ENCODE measurements around the gene AKAP13. TPM values are rescaled to one million over a fixed set of nuclear protein-coding genes. Genes with fewer than 3 reads are reported as not detected.

AKAP13 gene
- total RNA-seq, 2 donors from 2014 or later: 228 to 273 TPM

DNA sequence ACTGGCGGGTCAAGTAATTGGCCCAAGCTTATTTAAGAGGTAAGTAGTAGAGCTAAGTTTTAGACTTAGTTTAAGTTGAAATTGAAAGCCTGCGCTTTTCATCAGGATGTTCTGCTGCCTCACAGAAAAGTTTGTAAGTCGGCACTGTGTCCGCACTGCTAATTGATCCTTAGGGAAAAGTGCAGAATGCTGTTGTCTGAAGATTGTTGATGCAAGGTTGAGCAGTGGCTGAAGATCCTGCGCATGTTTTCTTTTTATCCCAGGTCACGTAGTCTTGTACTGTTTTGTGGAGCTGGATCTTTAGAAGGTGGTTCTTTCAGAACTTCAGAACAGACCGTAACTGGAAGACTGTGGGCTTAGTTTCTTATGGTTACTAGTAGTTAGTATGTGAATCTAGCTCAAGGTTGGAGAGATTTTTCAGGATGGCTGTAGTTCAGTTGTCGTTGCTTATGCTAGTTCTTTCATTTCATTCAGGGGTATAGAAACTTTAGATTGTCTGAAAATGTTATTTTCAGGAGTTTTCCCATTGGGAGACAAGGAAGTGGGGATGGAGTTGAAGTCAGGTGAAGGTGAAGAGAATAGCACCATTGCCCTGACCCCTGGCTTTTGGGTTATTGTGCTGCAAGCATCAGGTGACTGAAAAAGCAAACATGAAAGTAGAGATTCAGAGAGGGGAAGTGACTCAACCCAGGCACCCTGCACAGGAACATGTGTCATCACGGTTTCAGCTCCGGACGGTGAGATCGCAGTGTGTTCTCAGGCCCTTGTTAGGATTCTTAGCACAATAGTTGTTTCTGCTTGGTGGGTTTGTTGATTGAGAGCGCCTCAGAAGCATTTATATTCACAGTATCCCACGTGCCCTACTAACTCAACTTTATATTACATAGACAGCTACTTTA is 32.8 kb downstream of the AKAP13 start:
- DNase-seq (ENCODE audit: low spot score) (no peak), ATAC-seq (ENCODE audit: insufficient number of reproducible peaks, low FRiP score, low read depth) (no peak)
- peaks cover 14 to 24% of the 10 kb centered on the region in 2 donors for H3K4me1 ChIP-seq (ENCODE audit: control insufficient read depth in 1 of 2, low read depth in 2 of 2)
- H3K36me3 ChIP-seq: no peaks in the 10 kb centered on the region
- TF ChIP-seq, protein P1, sequence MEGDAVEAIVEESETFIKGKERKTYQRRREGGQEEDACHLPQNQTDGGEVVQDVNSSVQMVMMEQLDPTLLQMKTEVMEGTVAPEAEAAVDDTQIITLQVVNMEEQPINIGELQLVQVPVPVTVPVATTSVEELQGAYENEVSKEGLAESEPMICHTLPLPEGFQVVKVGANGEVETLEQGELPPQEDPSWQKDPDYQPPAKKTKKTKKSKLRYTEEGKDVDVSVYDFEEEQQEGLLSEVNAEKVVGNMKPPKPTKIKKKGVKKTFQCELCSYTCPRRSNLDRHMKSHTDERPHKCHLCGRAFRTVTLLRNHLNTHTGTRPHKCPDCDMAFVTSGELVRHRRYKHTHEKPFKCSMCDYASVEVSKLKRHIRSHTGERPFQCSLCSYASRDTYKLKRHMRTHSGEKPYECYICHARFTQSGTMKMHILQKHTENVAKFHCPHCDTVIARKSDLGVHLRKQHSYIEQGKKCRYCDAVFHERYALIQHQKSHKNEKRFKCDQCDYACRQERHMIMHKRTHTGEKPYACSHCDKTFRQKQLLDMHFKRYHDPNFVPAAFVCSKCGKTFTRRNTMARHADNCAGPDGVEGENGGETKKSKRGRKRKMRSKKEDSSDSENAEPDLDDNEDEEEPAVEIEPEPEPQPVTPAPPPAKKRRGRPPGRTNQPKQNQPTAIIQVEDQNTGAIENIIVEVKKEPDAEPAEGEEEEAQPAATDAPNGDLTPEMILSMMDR (IDR thresholded peaks at IDR 0.05): no peak
- H3K27me3 ChIP-seq (replicated peaks; ENCODE audit: insufficient read depth): no peaks in the 10 kb centered on the region
- H3K27ac ChIP-seq: no peak overlapping the region
- H3K4me3 ChIP-seq: no peak overlapping the region
- H3K9me3 ChIP-seq: no peaks in the 10 kb centered on the region

DNA sequence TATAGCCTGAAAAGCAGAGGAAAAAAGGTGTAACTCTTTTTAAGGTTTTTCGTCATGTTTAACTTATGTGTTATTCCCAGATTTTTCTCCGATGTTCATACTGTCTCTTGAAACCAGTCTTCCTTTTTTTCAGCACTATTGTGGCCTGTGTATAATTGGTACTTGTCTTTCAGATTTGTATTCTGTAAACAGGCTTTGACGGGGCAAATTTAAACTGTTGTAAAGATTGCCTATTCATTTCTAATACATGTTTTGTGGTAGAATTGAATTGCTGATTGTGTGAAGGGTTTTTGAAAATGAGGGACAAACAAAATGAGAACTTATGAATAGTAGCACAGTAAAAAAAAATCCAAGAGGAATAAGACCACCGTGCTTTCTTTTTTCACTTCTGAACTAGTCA is 33.6 kb downstream of the AKAP13 start:
- H3K27me3 ChIP-seq (replicated peaks; ENCODE audit: insufficient read depth): no peaks in the 10 kb centered on the region
- H3K4me1 ChIP-seq (ENCODE audit: control insufficient read depth in 1 of 2, low read depth in 2 of 2): peaks cover 9 to 24% of the 10 kb centered on the region in 2 donors
- DNase-seq (ENCODE audit: low spot score): no peak
- no peak overlapping the region for H3K4me3 ChIP-seq
- TF ChIP-seq, protein P1 (IDR thresholded peaks at IDR 0.05): no peak
- no peak overlapping the region for H3K27ac ChIP-seq
- ATAC-seq (ENCODE audit: insufficient number of reproducible peaks, low FRiP score, low read depth): no peak
- no peaks in the 10 kb centered on the region for H3K36me3 ChIP-seq
- H3K9me3 ChIP-seq: no peaks in the 10 kb centered on the region

DNA sequence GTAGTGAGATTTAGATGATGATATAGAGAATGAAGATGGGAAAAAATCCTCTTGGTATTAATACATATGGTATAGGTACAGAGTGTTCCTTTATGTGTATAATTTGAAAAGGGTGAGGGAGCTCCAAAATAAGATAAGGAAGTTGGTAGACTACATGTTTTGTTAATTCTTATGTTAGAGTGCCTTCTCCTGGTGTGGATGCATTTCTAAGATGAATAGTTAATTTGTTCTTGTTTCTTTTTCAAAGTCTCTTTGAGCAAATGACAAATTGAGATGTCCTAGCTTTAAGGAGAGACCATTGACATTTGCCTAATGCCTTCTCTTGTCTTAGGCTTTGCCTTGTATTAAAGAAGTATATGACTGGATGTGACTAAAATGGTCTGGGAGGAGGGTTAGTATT is 34.1 kb downstream of the AKAP13 start:
- DNase-seq (ENCODE audit: low spot score) (no peak), ATAC-seq (ENCODE audit: insufficient number of reproducible peaks, low FRiP score, low read depth) (no peak)
- no peaks in the 10 kb centered on the region for H3K36me3 ChIP-seq
- H3K27ac ChIP-seq: no peak overlapping the region
- H3K4me3 ChIP-seq: no peak overlapping the region
- TF ChIP-seq, protein P1 (IDR thresholded peaks at IDR 0.05): no peak
- H3K27me3 ChIP-seq (replicated peaks; ENCODE audit: insufficient read depth): no peaks in the 10 kb centered on the region
- H3K9me3 ChIP-seq: no peaks in the 10 kb centered on the region
- H3K4me1 ChIP-seq (ENCODE audit: control insufficient read depth in 1 of 2, low read depth in 2 of 2): peaks cover 9 to 24% of the 10 kb centered on the region in 2 donors

DNA sequence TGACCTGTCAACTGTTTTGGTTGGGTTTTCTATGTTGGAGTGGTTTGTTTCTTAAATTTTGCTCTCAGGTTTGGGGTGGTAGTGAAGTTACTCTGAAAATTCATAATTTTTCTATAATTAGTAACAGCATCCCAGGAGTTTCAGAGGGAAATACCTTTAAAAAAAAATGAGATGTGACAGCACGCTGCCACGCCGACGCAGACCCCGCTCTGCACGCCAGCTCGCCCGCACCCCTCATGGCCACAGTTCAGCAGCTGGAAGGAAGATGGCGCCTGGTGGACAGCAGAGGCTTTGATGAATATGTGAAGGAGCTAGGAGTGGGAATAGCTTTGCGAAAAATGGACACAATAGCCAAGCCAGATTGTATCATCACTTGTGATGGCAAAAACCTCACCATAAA is 34.6 kb downstream of the AKAP13 start:
- Histone ChIP-seq H3K4me1 (ENCODE audit: control insufficient read depth in 1 of 2, low read depth in 2 of 2) (peaks cover 9 to 24% of the 10 kb centered on the region in 2 donors), H3K36me3 (no peaks in the 10 kb centered on the region), H3K4me3 (no peak overlapping the region), H3K27ac (no peak overlapping the region), H3K27me3 (replicated peaks; ENCODE audit: insufficient read depth) (no peaks in the 10 kb centered on the region), H3K9me3 (no peaks in the 10 kb centered on the region)
- no peak for DNase-seq (ENCODE audit: low spot score)
- ATAC-seq (ENCODE audit: insufficient number of reproducible peaks, low FRiP score, low read depth): no peak
- TF ChIP-seq, protein P1 (IDR thresholded peaks at IDR 0.05): no peak

DNA sequence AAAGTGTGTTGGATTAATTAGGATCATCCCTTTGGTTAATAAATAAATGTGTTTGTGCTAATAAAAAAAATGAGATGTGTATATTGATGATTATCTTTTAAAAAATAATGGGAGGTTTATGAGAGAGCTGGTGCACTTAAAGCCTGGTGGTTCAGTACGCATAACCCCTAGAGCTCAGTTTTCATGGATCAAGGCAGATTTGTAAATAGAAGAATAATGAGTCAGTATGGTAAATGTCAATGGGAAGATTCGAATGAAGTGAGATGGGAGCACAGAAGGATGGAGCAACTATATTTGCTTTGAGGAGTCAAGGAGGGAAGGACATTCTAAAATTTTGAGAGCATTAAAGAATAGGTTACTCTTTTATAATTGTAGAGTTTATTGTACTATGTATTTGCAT is 35.4 kb downstream of the AKAP13 start:
- Histone ChIP-seq H3K4me1 (ENCODE audit: control insufficient read depth in 1 of 2, low read depth in 2 of 2) (peaks cover 9 to 25% of the 10 kb centered on the region in 2 donors), H3K27me3 (replicated peaks; ENCODE audit: insufficient read depth) (no peaks in the 10 kb centered on the region), H3K9me3 (no peaks in the 10 kb centered on the region), H3K4me3 (no peak overlapping the region), H3K36me3 (no peaks in the 10 kb centered on the region), H3K27ac (no peak overlapping the region)
- DNase-seq (ENCODE audit: low spot score) (no peak), ATAC-seq (ENCODE audit: insufficient number of reproducible peaks, low FRiP score, low read depth) (no peak)
- TF ChIP-seq, protein P1 (IDR thresholded peaks at IDR 0.05): no peak

Data from thoracic aorta (tissue), 2 donors.